Measurements from ENCODE around the gene TYR.
"Not testable (repeated sequence)": the region's sequence is repeated elsewhere in the genome, so short reads cannot be mapped to it uniquely, and the experiment has no call there.

The TYR gene

DNA sequence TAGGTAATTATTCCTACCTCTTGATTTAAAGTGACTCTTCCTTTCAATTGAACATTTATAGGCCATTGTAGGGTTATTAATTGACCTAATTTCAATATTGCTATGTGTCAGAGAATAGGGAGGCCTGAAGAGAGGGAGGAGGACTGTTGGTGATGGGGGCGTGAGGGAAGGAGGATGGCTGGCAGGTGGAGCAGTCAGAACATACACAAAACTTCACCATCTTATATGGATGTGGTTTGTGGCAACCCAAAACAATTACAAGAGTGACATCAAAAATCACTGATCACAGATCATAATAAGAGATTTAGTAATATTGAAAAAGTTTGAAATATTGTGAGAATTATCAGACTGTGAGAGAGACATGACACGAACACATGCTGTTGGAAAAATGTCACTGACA, 95.5 kb downstream of the TYR start:
- DNase-seq: not testable (repeated sequence)

DNA sequence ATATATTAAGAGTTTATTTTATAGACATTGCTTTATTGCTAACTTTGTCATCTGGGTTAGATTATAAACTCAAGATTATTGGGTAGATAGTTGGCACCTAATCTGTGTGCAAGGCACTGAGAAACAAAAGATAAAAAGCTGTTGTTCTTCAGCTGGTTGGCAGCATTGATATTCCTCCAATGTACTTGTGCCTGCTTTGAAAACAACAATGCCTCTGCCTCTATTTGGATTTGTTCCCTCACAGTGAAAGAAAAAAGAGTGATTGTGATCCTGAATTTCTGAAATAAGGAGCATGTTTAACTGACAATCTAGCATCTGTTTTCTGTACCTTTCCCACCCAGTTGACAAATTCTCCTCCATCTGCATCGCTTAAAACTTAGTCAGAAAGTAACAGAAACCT, 98.3 kb downstream of the TYR start:
- no peak for DNase-seq

- no peak for DNase-seq
These were observed 101.5 kb downstream of the TYR start for GRCh38 chr11:89279176-89279575.

- not testable (repeated sequence) for DNase-seq
These were observed 103.5 kb downstream of the TYR start for GRCh38 chr11:89281032-89281677.

GRCh38 chr11:89286601-89287000, 108.9 kb downstream of the TYR start:
- not testable (repeated sequence) for DNase-seq

DNA sequence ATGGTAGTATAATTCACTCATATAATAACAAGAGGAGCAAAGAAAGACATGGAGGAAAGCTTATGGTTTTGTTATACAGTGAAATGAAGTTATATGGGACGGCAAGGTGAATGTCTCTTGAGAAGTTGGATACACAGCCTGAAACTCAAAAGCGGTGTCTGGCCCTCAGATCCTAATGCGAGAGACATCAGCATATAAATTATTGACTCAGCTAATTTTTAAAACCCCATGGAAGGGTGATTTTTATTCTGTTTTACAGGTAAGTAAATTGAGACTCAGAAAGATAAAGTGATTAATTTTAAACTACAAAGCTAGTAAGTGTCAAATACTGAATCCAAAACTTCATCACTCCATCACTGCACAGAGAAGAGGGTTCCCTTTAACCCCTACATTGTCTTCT, 110.3 kb downstream of the TYR start:
- DNase-seq: not testable (repeated sequence)

GRCh38 chr11:89293965-89294679, 116.4 kb downstream of the TYR start:
- no peak for DNase-seq

GRCh38 chr11:89295023-89295422, 117.3 kb downstream of the TYR start:
- DNase-seq: not testable (repeated sequence)

- not testable (repeated sequence) for DNase-seq
These were observed 125.4 kb downstream of the TYR start for GRCh38 chr11:89303029-89303428.

- not testable (repeated sequence) for DNase-seq
These were observed 130.6 kb downstream of the TYR start for GRCh38 chr11:89308272-89308671.

- DNase-seq: not testable (repeated sequence)
These were observed 131.8 kb downstream of the TYR start for GRCh38 chr11:89309321-89309985.

GRCh38 chr11:89310607-89311006, 132.9 kb downstream of the TYR start:
- not testable (repeated sequence) for DNase-seq

GRCh38 chr11:89321401-89321800, 143.7 kb downstream of the TYR start:
- no peak for DNase-seq

DNA sequence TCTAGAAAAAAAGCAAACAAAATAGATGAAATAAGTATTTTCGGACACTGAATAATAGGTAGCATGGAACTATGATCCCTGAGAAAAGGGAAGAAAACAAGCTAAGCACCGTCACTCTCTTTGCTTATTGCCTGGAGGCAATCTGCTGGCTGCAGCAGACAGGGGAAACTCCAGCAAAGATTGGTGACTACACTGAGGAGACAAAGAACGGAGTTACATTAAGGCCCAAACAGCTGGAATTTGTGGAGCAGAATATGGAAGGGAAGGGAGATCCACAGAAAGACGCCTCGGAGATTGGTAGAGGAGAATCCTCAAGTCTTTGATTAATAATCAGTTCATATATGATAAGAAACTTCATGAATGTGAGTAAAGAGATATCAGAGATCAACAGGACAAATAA, 150.2 kb downstream of the TYR start:
- DNase-seq: no peak

GRCh38 chr11:89331940-89332339, 154.3 kb downstream of the TYR start:
- not testable (repeated sequence) for DNase-seq

- not testable (repeated sequence) for DNase-seq
These were observed 156.0 kb downstream of the TYR start for GRCh38 chr11:89333704-89334103.

DNA sequence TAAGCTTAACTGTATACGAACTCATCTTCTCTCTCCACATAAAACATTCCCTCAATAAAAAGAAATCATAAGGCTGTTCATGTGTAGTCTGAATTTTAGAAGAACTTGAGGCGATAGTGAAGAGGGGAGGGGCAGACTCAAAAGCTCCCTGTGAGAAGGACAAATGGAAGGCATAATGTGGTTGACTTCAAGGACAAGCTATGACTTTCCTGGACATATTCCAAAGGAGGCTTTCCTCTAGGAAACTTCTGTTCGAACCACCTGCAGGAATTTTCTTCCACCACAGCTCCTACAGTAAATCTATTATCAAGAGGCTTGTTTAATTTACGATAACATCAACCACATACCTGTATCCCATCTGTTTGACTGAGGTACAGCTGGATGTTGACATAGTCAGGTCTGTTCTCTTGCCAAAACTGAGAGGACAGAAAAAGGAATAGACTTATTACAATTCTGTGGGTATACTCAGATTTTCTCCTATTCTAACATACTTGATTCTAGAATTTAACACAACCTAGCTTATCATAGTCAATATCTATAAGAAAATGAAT, 159.5 kb downstream of the TYR start:
- DNase-seq: not testable (repeated sequence)

DNA sequence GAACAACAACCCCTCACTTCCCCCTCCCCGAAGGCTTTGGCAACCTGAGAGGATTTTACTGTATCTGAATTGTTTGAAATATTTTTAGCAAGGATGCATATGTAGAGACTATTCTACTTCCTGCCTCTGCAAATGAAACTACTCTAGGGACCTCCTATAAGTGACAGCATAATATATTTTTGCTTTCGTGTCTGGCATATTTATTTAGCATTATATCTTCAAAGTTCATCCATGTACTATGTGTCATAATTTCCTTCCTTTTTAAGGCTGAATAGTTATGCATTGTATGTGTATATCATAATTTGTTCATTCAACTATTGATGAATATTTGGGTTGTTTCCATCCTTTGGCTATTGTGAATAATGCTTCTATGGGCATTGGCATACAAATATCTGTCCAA, 160.4 kb downstream of the TYR start:
- DNase-seq: not testable (repeated sequence)

GRCh38 chr11:89340450-89340849, 162.8 kb downstream of the TYR start:
- DNase-seq: not testable (repeated sequence)

DNA sequence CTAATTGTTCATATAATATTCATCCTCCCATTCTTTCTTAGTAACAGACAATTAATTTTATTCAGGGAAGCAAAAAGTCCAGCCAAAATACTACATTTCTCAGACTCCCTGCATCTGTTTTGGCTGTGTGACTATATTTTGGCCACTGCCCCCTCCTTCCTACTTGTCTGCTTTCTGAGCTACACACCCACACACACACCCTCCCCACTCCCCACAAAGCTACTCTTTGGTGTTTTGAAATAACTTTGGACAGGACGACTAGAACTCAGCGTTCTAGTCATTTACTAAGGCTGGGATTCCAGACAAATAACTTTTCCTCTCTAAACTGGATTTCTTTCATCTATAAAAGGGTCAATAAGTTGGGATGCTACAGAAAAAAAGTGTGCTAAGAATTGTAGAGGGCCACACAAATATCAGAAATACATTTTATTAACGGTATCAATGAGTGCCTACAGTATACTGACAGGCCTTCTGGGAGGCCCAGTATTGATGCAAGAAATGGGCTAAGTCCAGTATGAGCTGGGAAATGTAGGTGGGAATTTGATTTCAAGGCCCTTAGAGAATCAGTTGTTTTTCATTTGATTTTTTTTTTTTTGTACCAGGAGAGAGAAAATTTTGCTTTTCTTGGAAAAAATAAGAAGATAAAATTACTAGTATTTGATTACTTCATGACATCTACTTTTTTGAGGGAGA, 165.4 kb downstream of the TYR start:
- DNase-seq: not testable (repeated sequence)

All from NCI-H1048 (cell line).